ENCODE data around the gene SNX11.
"Not testable (repeated sequence)": the region's sequence is repeated elsewhere in the genome, so short reads cannot be mapped to it uniquely, and the experiment has no call there.

DNA sequence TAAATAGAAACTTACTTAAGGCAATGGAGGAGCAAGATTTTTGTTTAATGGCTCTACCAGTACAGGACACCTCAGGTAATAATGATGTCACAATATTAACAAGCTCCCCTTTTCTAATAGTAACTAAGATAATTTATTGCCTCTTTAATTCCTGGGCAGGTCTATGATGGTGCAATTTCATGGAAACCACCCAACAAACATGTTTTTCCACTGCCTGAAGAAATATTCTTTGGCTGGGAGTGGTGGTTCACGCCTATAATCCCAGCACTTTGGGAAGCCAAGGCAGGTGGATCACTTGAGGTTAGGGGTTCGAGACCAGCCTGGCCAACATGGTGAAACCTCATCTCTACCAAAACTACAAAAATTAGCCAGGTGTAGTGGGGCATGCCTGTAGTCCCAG, 39.8 kb upstream of the SNX11 start:
- not testable (repeated sequence) for TF ChIP-seq CTCF (conservative IDR thresholded peaks at IDR 0.05); ZFX (IDR thresholded peaks at IDR 0.05)

Measured in C4-2B (cell line).